GM23338 (cell line): ENCODE data around the gene IL11RA. TPM values are rescaled to one million over a fixed set of nuclear protein-coding genes. Genes with fewer than 3 reads are reported as not detected.

ENCODE experiments used
- ATAC-seq: fragments of 200-7000 bp; cut with Tn5 transposase; 3 replicates; pipeline ENCODE4 v1.9.1; 2020
- DNase-seq: peaks from one replicate; pipeline ENCODE4 v3.0.0-alpha.2; 2015; ENCODE audit warnings: low spot score
- H2AFZ ChIP-seq: fragments of 200-600 bp; sonication (generic); 2 replicates; pipeline ENCODE4 v1.8.0; 2016; ENCODE audit warnings: antibody characterized with exemption, mild to moderate bottlenecking, moderate library complexity
- H3F3A ChIP-seq: fragments of 200-600 bp; sonication (generic); replicated peaks from 2 replicates; pipeline ENCODE4 v1.8.0; 2017; ENCODE audit warnings: antibody characterized with exemption, mixed run types, low read depth
- H3K27ac ChIP-seq: fragments of 200-600 bp; sonication (generic); 2 replicates; pipeline ENCODE4 v1.6.1; 2016; ENCODE audit warnings: low read depth
- H3K27me3 ChIP-seq: fragments of 200-600 bp; sonication (generic); 2 replicates; pipeline ENCODE4 v1.8.0; 2016; ENCODE audit warnings: mild to moderate bottlenecking, mixed run types, moderate library complexity; ENCODE audit not compliant: insufficient read depth
- H3K36me3 ChIP-seq: fragments of 200-600 bp; sonication (generic); 2 replicates; pipeline ENCODE4 v1.8.0; 2016; ENCODE audit warnings: mild to moderate bottlenecking; ENCODE audit not compliant: insufficient read depth
- H3K4me1 ChIP-seq: fragments of 200-600 bp; sonication (generic); 2 replicates; pipeline ENCODE4 v1.8.0; 2016; ENCODE audit warnings: mild to moderate bottlenecking, moderate library complexity; ENCODE audit not compliant: insufficient read depth
- H3K4me2 ChIP-seq: fragments of 200-600 bp; sonication (generic); 2 replicates; pipeline ENCODE4 v1.7.1; 2017; ENCODE audit warnings: mixed run types
- H3K4me3 ChIP-seq: fragments of 200-600 bp; sonication (generic); 2 replicates; pipeline ENCODE4 v1.6.1; 2016; ENCODE audit warnings: mixed run types
- H3K79me2 ChIP-seq: fragments of 200-600 bp; sonication (generic); replicated peaks from 2 replicates; pipeline ENCODE4 v1.8.0; 2017; ENCODE audit warnings: mild to moderate bottlenecking; ENCODE audit not compliant: insufficient read depth
- H3K9me2 ChIP-seq: fragments of 200-600 bp; sonication (generic); 2 replicates; pipeline ENCODE4 v1.8.0; 2017; ENCODE audit not compliant: insufficient read depth
- H4K20me1 ChIP-seq: fragments of 200-600 bp; sonication (generic); replicated peaks from 2 replicates; pipeline ENCODE4 v1.8.0; 2017; ENCODE audit warnings: mild to moderate bottlenecking; ENCODE audit not compliant: insufficient read depth
- H3K27ac Mint-ChIP-seq: 2 replicates; pipeline ENCODE4 v1.8.0; 2020; ENCODE audit warnings: inconsistent platforms, mild to moderate bottlenecking, moderate library complexity, mixed read lengths
- H3K27me3 Mint-ChIP-seq: 3 replicates; pipeline ENCODE4 v1.8.0; 2022; ENCODE audit warnings: low read depth, mild to moderate bottlenecking, moderate library complexity, mixed read lengths, inconsistent platforms; ENCODE audit not compliant: insufficient read depth, poor library complexity
- H3K36me3 Mint-ChIP-seq: 3 replicates; pipeline ENCODE4 v1.8.0; 2021; ENCODE audit warnings: low read depth, mild to moderate bottlenecking, inconsistent platforms, moderate library complexity, mixed read lengths
- H3K4me1 Mint-ChIP-seq: 3 replicates; pipeline ENCODE4 v1.8.0; 2020; ENCODE audit warnings: mild to moderate bottlenecking, inconsistent platforms, mixed read lengths
- H3K4me3 Mint-ChIP-seq: 3 replicates; pipeline ENCODE4 v1.8.0; 2021; ENCODE audit warnings: moderate library complexity, mild to moderate bottlenecking, inconsistent platforms, mixed read lengths
- H3K9me3 Mint-ChIP-seq: 3 replicates; pipeline ENCODE4 v1.8.0; 2020; ENCODE audit warnings: moderate library complexity, mild to moderate bottlenecking, inconsistent platforms, mixed read lengths
- CREB1 ChIP-seq: fragments of 250-450 bp; sonication (Bioruptor Pico); IDR thresholded peaks from 2 replicates; pipeline ENCODE4 v1.5.0; 2020; ENCODE audit warnings: low read depth, mild to moderate bottlenecking, moderate library complexity
- EZH2 ChIP-seq: fragments of 200-600 bp; sonication (generic); IDR thresholded peaks from one replicate; pipeline ENCODE4 v1.8.0; 2017; ENCODE audit warnings: antibody characterized with exemption, mild to moderate bottlenecking, low read depth; ENCODE audit not compliant: unreplicated experiment
- NANOG ChIP-seq: IDR thresholded peaks from 2 replicates; pipeline ENCODE4 v1.6.1; 2016; ENCODE audit warnings: antibody characterized with exemption, borderline replicate concordance
- POLR2AphosphoS5 ChIP-seq: IDR thresholded peaks from 2 replicates; pipeline ENCODE4 v1.6.1; 2016; ENCODE audit warnings: antibody characterized with exemption, low read depth
- STAT1 ChIP-seq: IDR thresholded peaks from one replicate; pipeline ENCODE4 v1.6.1; 2016; ENCODE audit warnings: antibody characterized with exemption; ENCODE audit not compliant: unreplicated experiment
- ZNF114 ChIP-seq: fragments of 250-450 bp; sonication (Bioruptor Pico); IDR thresholded peaks from 2 replicates; pipeline ENCODE4 v1.5.0; 2020; ENCODE audit warnings: mild to moderate bottlenecking, moderate library complexity
- ZNF331 ChIP-seq: fragments of 250-450 bp; sonication (Bioruptor Pico); IDR thresholded peaks from 2 replicates; pipeline ENCODE4 v1.5.0; 2020; ENCODE audit warnings: low read depth, mild to moderate bottlenecking, moderate library complexity
- polyA plus RNA-seq: library from polyadenylated mRNA; unstranded; fragments of >200 nt; fragmentation: Nextera tagmentation; extraction: Ambion mirVana; gene quantifications from 2 replicates; pipeline ENCODE4 v1.2.1, GENCODE V29; 2016
- total RNA-seq: library from RNA; depleted of rRNA; stranded (reverse); fragments of >200 nt; shearing (Covaris generic); gene quantifications from 2 replicates; pipeline ENCODE4 v1.2.3, GENCODE V29; 2014
- TF ChIP-seq, protein P1 (sequence below): IDR thresholded peaks from one replicate; pipeline ENCODE4 v1.6.1; 2018; ENCODE audit warnings: antibody characterized with exemption; ENCODE audit not compliant: unreplicated experiment
- TF ChIP-seq, protein P2 (sequence below): IDR thresholded peaks from 2 replicates; pipeline ENCODE4 v1.6.1; 2016; ENCODE audit warnings: antibody characterized with exemption
- TF ChIP-seq, protein P3 (sequence below), 2 experiments: fragments of 200-600 bp in 1 of 2; sonication (generic) in 1 of 2; conservative IDR thresholded peaks; 2 replicates each; pipeline versions ENCODE4 v1.5.1 to v1.6.1; 2016 to 2017; ENCODE audit warnings: antibody characterized with exemption in 2 of 2, low read depth in 2 of 2, mild to moderate bottlenecking in 2 of 2, moderate library complexity in 1 of 2

Gene IL11RA
- total and polyA plus RNA-seq, 2 experiments from 2014 or later, result 3.1 to 5.8 TPM

DNA sequence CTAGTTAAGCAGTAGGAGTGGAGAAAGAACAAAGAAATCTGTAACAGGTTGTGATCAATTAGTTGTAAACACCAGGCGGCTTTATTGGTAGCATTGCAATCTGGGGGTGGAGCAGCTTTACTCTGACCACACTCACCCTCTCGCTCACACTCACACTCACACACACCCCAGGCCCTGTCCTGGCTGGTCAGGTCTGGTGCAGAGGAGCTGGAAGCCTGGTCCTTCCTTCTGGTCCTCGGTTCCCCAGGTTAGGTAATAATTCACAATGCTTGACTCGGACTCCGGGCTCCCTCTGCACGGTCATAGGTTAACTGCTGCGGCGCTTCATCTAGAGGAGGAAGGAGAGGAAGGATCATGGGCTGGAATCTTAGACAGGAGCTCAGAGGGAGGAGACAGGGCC, 37.5 kb downstream of the IL11RA start:
- no peaks in the 10 kb centered on the region for H3K79me2 ChIP-seq
- Mint-ChIP-seq H3K4me3 (no peak overlapping the region), H3K4me1 (peaks cover 14% of the 10 kb centered on the region), H3K27me3 (peaks cover 1% of the 10 kb centered on the region), H3K36me3 (no peaks in the 10 kb centered on the region), H3K9me3 (no peaks in the 10 kb centered on the region), H3K27ac (no peak overlapping the region)
- no peaks in the 10 kb centered on the region for H3K36me3 ChIP-seq
- DNase-seq, result no peak
- H2AFZ ChIP-seq, result no peak overlapping the region
- no peak overlapping the region for H3K4me2 ChIP-seq
- H3F3A ChIP-seq, result no peaks in the 10 kb centered on the region
- no peak overlapping the region for H3K4me3 ChIP-seq
- no peak for ATAC-seq
- no peaks in the 10 kb centered on the region for H3K9me2 ChIP-seq
- H3K4me1 ChIP-seq, result peaks cover 10% of the 10 kb centered on the region
- H3K27ac ChIP-seq, result no peak overlapping the region
- TF ChIP-seq ZNF331 (CRISPR knock-in tag) (no peak), CREB1 (CRISPR knock-in tag) (no peak), ZNF114 (no peak), EZH2 (no peak), POLR2AphosphoS5 (no peak), STAT1 (no peak)
- TF ChIP-seq, protein P1, sequence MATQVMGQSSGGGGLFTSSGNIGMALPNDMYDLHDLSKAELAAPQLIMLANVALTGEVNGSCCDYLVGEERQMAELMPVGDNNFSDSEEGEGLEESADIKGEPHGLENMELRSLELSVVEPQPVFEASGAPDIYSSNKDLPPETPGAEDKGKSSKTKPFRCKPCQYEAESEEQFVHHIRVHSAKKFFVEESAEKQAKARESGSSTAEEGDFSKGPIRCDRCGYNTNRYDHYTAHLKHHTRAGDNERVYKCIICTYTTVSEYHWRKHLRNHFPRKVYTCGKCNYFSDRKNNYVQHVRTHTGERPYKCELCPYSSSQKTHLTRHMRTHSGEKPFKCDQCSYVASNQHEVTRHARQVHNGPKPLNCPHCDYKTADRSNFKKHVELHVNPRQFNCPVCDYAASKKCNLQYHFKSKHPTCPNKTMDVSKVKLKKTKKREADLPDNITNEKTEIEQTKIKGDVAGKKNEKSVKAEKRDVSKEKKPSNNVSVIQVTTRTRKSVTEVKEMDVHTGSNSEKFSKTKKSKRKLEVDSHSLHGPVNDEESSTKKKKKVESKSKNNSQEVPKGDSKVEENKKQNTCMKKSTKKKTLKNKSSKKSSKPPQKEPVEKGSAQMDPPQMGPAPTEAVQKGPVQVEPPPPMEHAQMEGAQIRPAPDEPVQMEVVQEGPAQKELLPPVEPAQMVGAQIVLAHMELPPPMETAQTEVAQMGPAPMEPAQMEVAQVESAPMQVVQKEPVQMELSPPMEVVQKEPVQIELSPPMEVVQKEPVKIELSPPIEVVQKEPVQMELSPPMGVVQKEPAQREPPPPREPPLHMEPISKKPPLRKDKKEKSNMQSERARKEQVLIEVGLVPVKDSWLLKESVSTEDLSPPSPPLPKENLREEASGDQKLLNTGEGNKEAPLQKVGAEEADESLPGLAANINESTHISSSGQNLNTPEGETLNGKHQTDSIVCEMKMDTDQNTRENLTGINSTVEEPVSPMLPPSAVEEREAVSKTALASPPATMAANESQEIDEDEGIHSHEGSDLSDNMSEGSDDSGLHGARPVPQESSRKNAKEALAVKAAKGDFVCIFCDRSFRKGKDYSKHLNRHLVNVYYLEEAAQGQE, result no peak
- TF ChIP-seq, protein P2, sequence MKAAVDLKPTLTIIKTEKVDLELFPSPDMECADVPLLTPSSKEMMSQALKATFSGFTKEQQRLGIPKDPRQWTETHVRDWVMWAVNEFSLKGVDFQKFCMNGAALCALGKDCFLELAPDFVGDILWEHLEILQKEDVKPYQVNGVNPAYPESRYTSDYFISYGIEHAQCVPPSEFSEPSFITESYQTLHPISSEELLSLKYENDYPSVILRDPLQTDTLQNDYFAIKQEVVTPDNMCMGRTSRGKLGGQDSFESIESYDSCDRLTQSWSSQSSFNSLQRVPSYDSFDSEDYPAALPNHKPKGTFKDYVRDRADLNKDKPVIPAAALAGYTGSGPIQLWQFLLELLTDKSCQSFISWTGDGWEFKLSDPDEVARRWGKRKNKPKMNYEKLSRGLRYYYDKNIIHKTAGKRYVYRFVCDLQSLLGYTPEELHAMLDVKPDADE, result no peak
- no peaks in the 10 kb centered on the region for H4K20me1 ChIP-seq
- H3K27me3 ChIP-seq, result no peaks in the 10 kb centered on the region

DNA sequence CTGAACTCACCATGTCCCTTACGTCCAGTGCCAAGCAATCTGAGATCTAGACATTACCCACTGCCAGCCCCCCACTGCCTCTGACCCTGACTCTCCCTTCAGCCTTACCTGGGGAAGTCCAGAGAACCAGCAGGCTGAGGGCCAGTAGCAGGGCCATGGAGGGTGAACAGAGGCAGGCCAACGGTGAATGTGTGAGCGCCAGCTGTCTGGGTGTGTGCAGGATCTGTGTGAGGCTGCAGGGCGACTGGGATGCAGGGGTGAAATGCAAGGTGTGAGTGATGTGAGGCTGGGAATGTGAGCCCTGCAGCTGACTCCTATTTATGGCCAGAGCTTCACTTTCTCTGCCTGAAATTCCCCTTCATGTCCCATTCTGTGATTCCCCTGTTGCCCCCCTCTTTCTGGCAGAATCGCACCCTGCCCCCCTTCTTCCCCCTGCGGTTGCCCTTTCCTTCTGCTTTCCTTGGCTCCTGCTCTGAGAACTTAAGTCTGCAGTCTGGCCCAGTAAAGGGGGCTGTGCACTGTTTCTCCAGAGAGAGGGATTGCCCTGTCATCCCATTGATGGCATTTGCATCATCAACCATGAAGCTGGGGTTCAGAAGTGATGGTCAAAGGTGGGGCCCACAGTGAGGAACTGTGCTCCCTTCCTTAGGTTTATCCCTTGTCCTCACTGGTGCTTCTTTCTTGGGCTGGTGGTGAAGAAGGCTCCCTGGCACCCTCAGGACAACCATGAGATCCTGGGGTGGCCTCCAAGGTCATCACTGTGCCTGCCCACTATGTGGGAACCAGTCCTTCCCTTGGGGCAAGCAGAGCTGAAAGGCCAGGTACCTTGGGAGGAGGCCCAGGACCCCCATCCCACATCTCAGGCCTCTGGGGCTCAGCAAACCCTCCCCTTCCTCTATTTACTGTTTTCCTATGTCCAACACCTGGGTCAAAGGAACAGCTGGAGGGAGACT, 39.3 kb downstream of the IL11RA start, which contains the start of gene CCL19:
Gene CCL19, minus strand, starts transcription at position 294 of the 953 bp plus-strand sequence. Its CDS starts 137 bp downstream, at position 157.
- no peaks in the 10 kb centered on the region for H3K27me3 ChIP-seq
- ATAC-seq, result no peak

More for the DNA sequence above, 39.3 kb downstream of the IL11RA start, which contains the start of gene CCL19:
- no peaks in the 10 kb centered on the region for H3K36me3 Mint-ChIP-seq
- H4K20me1 ChIP-seq, result no peaks in the 10 kb centered on the region
- no peaks in the 10 kb centered on the region for H3F3A ChIP-seq
- H3K27me3 Mint-ChIP-seq, result peaks cover 1% of the 10 kb centered on the region
- H3K4me2 ChIP-seq, result no peak within 1 kb of the TSS
- H3K4me3 Mint-ChIP-seq, result no peak within 1 kb of the TSS
- no peaks in the 10 kb centered on the region for H3K9me2 ChIP-seq
- peaks cover 18% of the 10 kb centered on the region for H3K4me1 Mint-ChIP-seq
- H3K9me3 Mint-ChIP-seq, result no peaks in the 10 kb centered on the region
- no peaks in the 10 kb centered on the region for H3K36me3 ChIP-seq
- H3K27ac Mint-ChIP-seq, result no peak within 1 kb of the TSS
- no peak within 1 kb of the TSS for H3K27ac ChIP-seq
- H2AFZ ChIP-seq, result no peak within 1 kb of the TSS
- H3K79me2 ChIP-seq, result no peaks in the 10 kb centered on the region
- no peak for TF ChIP-seq NANOG
- TF ChIP-seq STAT1, result no peak
- TF ChIP-seq ZNF331 (CRISPR knock-in tag), result no peak
- TF ChIP-seq, protein P3, sequence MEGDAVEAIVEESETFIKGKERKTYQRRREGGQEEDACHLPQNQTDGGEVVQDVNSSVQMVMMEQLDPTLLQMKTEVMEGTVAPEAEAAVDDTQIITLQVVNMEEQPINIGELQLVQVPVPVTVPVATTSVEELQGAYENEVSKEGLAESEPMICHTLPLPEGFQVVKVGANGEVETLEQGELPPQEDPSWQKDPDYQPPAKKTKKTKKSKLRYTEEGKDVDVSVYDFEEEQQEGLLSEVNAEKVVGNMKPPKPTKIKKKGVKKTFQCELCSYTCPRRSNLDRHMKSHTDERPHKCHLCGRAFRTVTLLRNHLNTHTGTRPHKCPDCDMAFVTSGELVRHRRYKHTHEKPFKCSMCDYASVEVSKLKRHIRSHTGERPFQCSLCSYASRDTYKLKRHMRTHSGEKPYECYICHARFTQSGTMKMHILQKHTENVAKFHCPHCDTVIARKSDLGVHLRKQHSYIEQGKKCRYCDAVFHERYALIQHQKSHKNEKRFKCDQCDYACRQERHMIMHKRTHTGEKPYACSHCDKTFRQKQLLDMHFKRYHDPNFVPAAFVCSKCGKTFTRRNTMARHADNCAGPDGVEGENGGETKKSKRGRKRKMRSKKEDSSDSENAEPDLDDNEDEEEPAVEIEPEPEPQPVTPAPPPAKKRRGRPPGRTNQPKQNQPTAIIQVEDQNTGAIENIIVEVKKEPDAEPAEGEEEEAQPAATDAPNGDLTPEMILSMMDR (conservative IDR thresholded peaks at IDR 0.05; ENCODE audit: low read depth in 2 of 2), result no peak
- H3K4me3 ChIP-seq, result no peak within 1 kb of the TSS
- peaks cover 10% of the 10 kb centered on the region for H3K4me1 ChIP-seq
- no peak for DNase-seq
